Panc1 (cell line): Measurements from ENCODE around the gene FTCDNL1. TPM values are rescaled to one million over a fixed set of nuclear protein-coding genes. Genes with fewer than 3 reads are reported as not detected.

Experiments
- ATAC-seq: fragments of 200-7000 bp; cut with Tn5 transposase; 2 replicates; pipeline ENCODE4 v1.9.1; 2020; ENCODE audit warnings: mild to moderate bottlenecking, moderate library complexity
- BruUV-seq: library from RNA; stranded (reverse); fragments of 400-500 nt; replicated peaks from 2 replicates; lab custom pipeline; 2021; lab: Mats Ljungman, UMichigan
- CTCF ChIA-PET: fragments of 300-600 bp; sonication (Branson Sonifier 250); formaldehyde crosslinking; loops from one replicate; lab custom pipeline; 2022; ENCODE audit warnings: antibody characterized with exemption; lab: Charles Lee
- POLR2A ChIA-PET: fragments of 300-600 bp; sonication (Branson Sonifier 250); formaldehyde crosslinking; loops from one replicate; lab custom pipeline; 2022; ENCODE audit warnings: antibody characterized with exemption; lab: Charles Lee
- DNase-seq: peaks from one replicate; pipeline ENCODE4 v3.0.0-alpha.2; 2010; ENCODE audit warnings: low read depth, low spot score
- H3K27ac ChIP-seq: 2 replicates; pipeline ENCODE4 v1.5.1; 2011; ENCODE audit warnings: mild to moderate bottlenecking, low read length, inconsistent platforms
- H3K27me3 ChIP-seq: fragments of 200-500 bp; sonication (Bioruptor generic); 2 replicates; pipeline ENCODE4 v1.6.0; 2014; ENCODE audit warnings: low read length, inconsistent platforms; ENCODE audit not compliant: control insufficient read depth, insufficient read depth
- H3K36me3 ChIP-seq: fragments of 200-500 bp; sonication (Bioruptor generic); 2 replicates; pipeline ENCODE4 v1.5.1; 2014; ENCODE audit warnings: inconsistent platforms, mild to moderate bottlenecking, low read length, moderate library complexity; ENCODE audit not compliant: control insufficient read depth, insufficient read depth
- H3K4me1 ChIP-seq: 2 replicates; pipeline ENCODE4 v1.5.1; 2011; ENCODE audit warnings: inconsistent platforms, mild to moderate bottlenecking, low read length, moderate library complexity; ENCODE audit not compliant: control insufficient read depth, insufficient read depth
- H3K4me3 ChIP-seq, 2 experiments: 2 replicates each; pipeline ENCODE4 v1.5.1; 2011 to 2012; ENCODE audit warnings: low read depth in 2 of 2, low read length in 2 of 2, mild to moderate bottlenecking in 2 of 2, inconsistent platforms in 1 of 2, moderate library complexity in 1 of 2
- H3K9me3 ChIP-seq: fragments of 200-500 bp; sonication (Bioruptor generic); 2 replicates; pipeline ENCODE4 v1.5.1; 2014; ENCODE audit warnings: low read depth, mild to moderate bottlenecking, inconsistent platforms, low read length, moderate library complexity; ENCODE audit not compliant: control insufficient read depth, insufficient read depth
- POLR2AphosphoS5 ChIP-seq: IDR thresholded peaks from 2 replicates; pipeline ENCODE4 v1.6.1; 2012; ENCODE audit warnings: mild to moderate bottlenecking, low read depth, low read length, moderate library complexity
- SIN3A ChIP-seq: IDR thresholded peaks from 2 replicates; pipeline ENCODE4 v1.6.1; 2012; ENCODE audit warnings: low read depth, mild to moderate bottlenecking, low read length, moderate library complexity, borderline replicate concordance; ENCODE audit not compliant: insufficient read depth
- TCF7L2 ChIP-seq: IDR thresholded peaks from 2 replicates; pipeline ENCODE4 v1.6.1; 2011; ENCODE audit warnings: mild to moderate bottlenecking, low read depth, low read length, inconsistent platforms
- in situ Hi-C: cut with HindIII; loops from 2 replicates; pipeline ENCODE4 v1.10.0; 2016; ENCODE audit warnings: low sequenced_read_pairs, low pct_unique_long_range_greater_than_20kb
- intact Hi-C: fragments of 100-400 bp; cut with micrococcal nuclease; formaldehyde crosslinking; loops from one replicate; pipeline ENCODE4 v1.10.0; 2022; ENCODE audit not compliant: unreplicated experiment
- total RNA-seq: library from RNA; stranded (reverse); gene quantifications from one replicate; pipeline ENCODE4 v1.2.1, GENCODE V29; 2021; ENCODE audit not compliant: unreplicated experiment
- TF ChIP-seq, protein P1 (sequence below): fragments of 450-650 bp; IDR thresholded peaks from 2 replicates; pipeline ENCODE4 v1.5.1; 2017; ENCODE audit warnings: mild to moderate bottlenecking
- TF ChIP-seq, protein P2 (sequence below), 2 experiments: IDR thresholded peaks; 2 replicates each; pipeline ENCODE4 v1.6.1; 2011 to 2012; ENCODE audit warnings: low read depth in 2 of 2, control low read depth in 1 of 2, low read length in 1 of 2, mild to moderate bottlenecking in 1 of 2, moderate library complexity in 1 of 2; ENCODE audit not compliant: insufficient read depth in 1 of 2

FTCDNL1 gene
- total RNA-seq, 1 experiment from 2014 or later: 2.8 TPM

DNA sequence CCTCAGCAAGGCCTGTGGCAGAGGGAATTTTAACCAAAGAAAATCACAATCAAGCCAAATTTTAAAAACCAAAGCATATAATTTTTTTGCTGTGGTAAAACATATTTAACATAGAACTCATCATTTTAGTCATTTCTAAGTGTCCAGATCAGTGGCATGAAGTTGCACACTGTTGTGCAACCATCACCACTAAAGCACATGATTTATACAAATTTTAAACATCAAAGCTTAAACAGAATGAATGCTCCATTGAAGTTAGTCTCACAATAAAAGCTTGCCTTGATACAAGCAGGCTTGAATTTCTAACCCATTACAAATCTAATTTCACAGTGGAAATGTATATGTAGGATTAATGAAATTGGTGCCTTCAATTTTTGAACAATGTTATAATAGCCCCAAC lies 31.2 kb downstream of the FTCDNL1 start:
- CTCF ChIA-PET: no interaction called here
- Histone ChIP-seq H3K27me3 (no peaks in the 10 kb centered on the region), H3K4me1 (no peaks in the 10 kb centered on the region), H3K9me3 (no peaks in the 10 kb centered on the region), H3K36me3 (no peaks in the 10 kb centered on the region), H3K27ac (no peak overlapping the region), H3K4me3 (no peak overlapping the region)
- BruUV-seq: no TSS peak
- intact Hi-C loops (no loop called here), in situ Hi-C loops (no loop called here)
- POLR2A ChIA-PET: no interaction called here
- no peak for TF ChIP-seq POLR2AphosphoS5
- TF ChIP-seq, protein P1, sequence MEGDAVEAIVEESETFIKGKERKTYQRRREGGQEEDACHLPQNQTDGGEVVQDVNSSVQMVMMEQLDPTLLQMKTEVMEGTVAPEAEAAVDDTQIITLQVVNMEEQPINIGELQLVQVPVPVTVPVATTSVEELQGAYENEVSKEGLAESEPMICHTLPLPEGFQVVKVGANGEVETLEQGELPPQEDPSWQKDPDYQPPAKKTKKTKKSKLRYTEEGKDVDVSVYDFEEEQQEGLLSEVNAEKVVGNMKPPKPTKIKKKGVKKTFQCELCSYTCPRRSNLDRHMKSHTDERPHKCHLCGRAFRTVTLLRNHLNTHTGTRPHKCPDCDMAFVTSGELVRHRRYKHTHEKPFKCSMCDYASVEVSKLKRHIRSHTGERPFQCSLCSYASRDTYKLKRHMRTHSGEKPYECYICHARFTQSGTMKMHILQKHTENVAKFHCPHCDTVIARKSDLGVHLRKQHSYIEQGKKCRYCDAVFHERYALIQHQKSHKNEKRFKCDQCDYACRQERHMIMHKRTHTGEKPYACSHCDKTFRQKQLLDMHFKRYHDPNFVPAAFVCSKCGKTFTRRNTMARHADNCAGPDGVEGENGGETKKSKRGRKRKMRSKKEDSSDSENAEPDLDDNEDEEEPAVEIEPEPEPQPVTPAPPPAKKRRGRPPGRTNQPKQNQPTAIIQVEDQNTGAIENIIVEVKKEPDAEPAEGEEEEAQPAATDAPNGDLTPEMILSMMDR: no peak
- TF ChIP-seq TCF7L2: no peak
- TF ChIP-seq SIN3A: no peak
- TF ChIP-seq, protein P2, sequence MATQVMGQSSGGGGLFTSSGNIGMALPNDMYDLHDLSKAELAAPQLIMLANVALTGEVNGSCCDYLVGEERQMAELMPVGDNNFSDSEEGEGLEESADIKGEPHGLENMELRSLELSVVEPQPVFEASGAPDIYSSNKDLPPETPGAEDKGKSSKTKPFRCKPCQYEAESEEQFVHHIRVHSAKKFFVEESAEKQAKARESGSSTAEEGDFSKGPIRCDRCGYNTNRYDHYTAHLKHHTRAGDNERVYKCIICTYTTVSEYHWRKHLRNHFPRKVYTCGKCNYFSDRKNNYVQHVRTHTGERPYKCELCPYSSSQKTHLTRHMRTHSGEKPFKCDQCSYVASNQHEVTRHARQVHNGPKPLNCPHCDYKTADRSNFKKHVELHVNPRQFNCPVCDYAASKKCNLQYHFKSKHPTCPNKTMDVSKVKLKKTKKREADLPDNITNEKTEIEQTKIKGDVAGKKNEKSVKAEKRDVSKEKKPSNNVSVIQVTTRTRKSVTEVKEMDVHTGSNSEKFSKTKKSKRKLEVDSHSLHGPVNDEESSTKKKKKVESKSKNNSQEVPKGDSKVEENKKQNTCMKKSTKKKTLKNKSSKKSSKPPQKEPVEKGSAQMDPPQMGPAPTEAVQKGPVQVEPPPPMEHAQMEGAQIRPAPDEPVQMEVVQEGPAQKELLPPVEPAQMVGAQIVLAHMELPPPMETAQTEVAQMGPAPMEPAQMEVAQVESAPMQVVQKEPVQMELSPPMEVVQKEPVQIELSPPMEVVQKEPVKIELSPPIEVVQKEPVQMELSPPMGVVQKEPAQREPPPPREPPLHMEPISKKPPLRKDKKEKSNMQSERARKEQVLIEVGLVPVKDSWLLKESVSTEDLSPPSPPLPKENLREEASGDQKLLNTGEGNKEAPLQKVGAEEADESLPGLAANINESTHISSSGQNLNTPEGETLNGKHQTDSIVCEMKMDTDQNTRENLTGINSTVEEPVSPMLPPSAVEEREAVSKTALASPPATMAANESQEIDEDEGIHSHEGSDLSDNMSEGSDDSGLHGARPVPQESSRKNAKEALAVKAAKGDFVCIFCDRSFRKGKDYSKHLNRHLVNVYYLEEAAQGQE (IDR thresholded peaks at IDR 0.05; ENCODE audit: insufficient read depth in 1 of 2, low read depth in 2 of 2, low read length in 1 of 2): no peak
- ATAC-seq (no peak), DNase-seq (no peak)

GRCh38 chr2:199818754-199819153 lies 32.2 kb downstream of the FTCDNL1 start:
- CTCF ChIA-PET: no interaction called here

More at GRCh38 chr2:199818754-199819153, 32.2 kb downstream of the FTCDNL1 start:
- DNase-seq (no peak), ATAC-seq (no peak)
- in situ Hi-C loops (no loop called here), intact Hi-C loops (no loop called here)
- Histone ChIP-seq H3K36me3 (no peaks in the 10 kb centered on the region), H3K27ac (no peak overlapping the region), H3K4me1 (no peaks in the 10 kb centered on the region), H3K9me3 (no peaks in the 10 kb centered on the region), H3K4me3 (no peak overlapping the region), H3K27me3 (no peaks in the 10 kb centered on the region)
- TF ChIP-seq POLR2AphosphoS5: no peak
- TF ChIP-seq, protein P1: no peak
- TF ChIP-seq TCF7L2: no peak
- TF ChIP-seq, protein P2 (IDR thresholded peaks at IDR 0.05; ENCODE audit: insufficient read depth in 1 of 2, low read depth in 2 of 2, low read length in 1 of 2): no peak
- no peak for TF ChIP-seq SIN3A
- no TSS peak for BruUV-seq
- POLR2A ChIA-PET: no interaction called here
